ENCODE measurements around the gene SRD5A3. TPM values are rescaled to one million over a fixed set of nuclear protein-coding genes. Genes with fewer than 3 reads are reported as not detected.
"Not testable (repeated sequence)": the region's sequence is repeated elsewhere in the genome, so short reads cannot be mapped to it uniquely, and the experiment has no call there.

Gene SRD5A3
- polyA plus RNA-seq, 1 experiment, result 15.2 TPM

- Histone ChIP-seq H3K36me3 (ENCODE audit: control insufficient read depth, insufficient read depth, low read length) (peaks cover 3% of the 10 kb centered on the region; the same call in 1 of the 2 replicates), H3K4me3 (ENCODE audit: low read depth, low read length) (no peak overlapping the region), H3K27me3 (ENCODE audit: control insufficient read depth, insufficient read depth, low read length) (no peaks in the 10 kb centered on the region)
- ChIA-PET POLR2A (interaction anchor here (0.6 kb wide), 1 partner anchor 31 kb away, joined by 13 read pairs; no protein-coding TSS in a partner anchor), CTCF (interaction anchor here (2.0 kb wide), 1 partner anchor 9 kb away, joined by 4 read pairs; no protein-coding TSS in a partner anchor)
- no peak for DNase-seq (ENCODE audit: low read depth)
- TF ChIP-seq CTCF (IDR thresholded peaks at IDR 0.05; ENCODE audit: insufficient read depth, low read depth, low read length), result no peak
Measured at GRCh38 chr4:55358246-55358645, 12.2 kb downstream of the SRD5A3 start.

- H3K36me3 ChIP-seq (ENCODE audit: control insufficient read depth, insufficient read depth, low read length), result peaks cover 3% of the 10 kb centered on the region; the same call in 1 of the 2 replicates
- no peaks in the 10 kb centered on the region for H3K27me3 ChIP-seq (ENCODE audit: control insufficient read depth, insufficient read depth, low read length)
- POLR2A ChIA-PET, result interaction anchor here (0.6 kb wide), 1 partner anchor 31 kb away, joined by 13 read pairs; no protein-coding TSS in a partner anchor
- no peak for TF ChIP-seq CTCF (IDR thresholded peaks at IDR 0.05; ENCODE audit: insufficient read depth, low read depth, low read length)
- peak; percentile 87 for DNase-seq (ENCODE audit: low read depth)
- CTCF ChIA-PET, result interaction anchor here (1.0 to 2.0 kb wide), 2 partner anchors 10 to 14 kb away, joined by 3 to 4 read pairs; no protein-coding TSS in a partner anchor
- H3K4me3 ChIP-seq (ENCODE audit: low read depth, low read length), result no peak overlapping the region
Measured at GRCh38 chr4:55358668-55359067, 12.6 kb downstream of the SRD5A3 start.

GRCh38 chr4:55359397-55359916, 13.4 kb downstream of the SRD5A3 start:
- DNase-seq (ENCODE audit: low read depth), result no peak
- ChIA-PET CTCF (interaction anchor here (1.0 to 2.0 kb wide), 2 partner anchors 10 to 14 kb away, joined by 3 to 4 read pairs; no protein-coding TSS in a partner anchor), POLR2A (no interaction called here)
- Histone ChIP-seq H3K36me3 (ENCODE audit: control insufficient read depth, insufficient read depth, low read length) (peaks cover under 1% of the 10 kb centered on the region; the same call in 1 of the 2 replicates), H3K27me3 (ENCODE audit: control insufficient read depth, insufficient read depth, low read length) (no peaks in the 10 kb centered on the region), H3K4me3 (ENCODE audit: low read depth, low read length) (no peak overlapping the region)
- no peak for TF ChIP-seq CTCF (IDR thresholded peaks at IDR 0.05; ENCODE audit: insufficient read depth, low read depth, low read length)

GRCh38 chr4:55362938-55363337, 16.9 kb downstream of the SRD5A3 start:
- H3K4me3 ChIP-seq (ENCODE audit: low read depth, low read length); DNase-seq (ENCODE audit: low read depth); H3K36me3 ChIP-seq (ENCODE audit: control insufficient read depth, insufficient read depth, low read length); H3K27me3 ChIP-seq (ENCODE audit: control insufficient read depth, insufficient read depth, low read length): not testable (repeated sequence)
- ChIA-PET CTCF (interaction anchor here (0.6 to 1.9 kb wide), 2 partner anchors 16 to 121 kb away, joined by 3 to 5 read pairs; no protein-coding TSS in a partner anchor), POLR2A (interaction anchor here (0.6 kb wide), 1 partner anchor 288 kb away, joined by 5 read pairs; no protein-coding TSS in a partner anchor)

GRCh38 chr4:55363691-55364351, 17.8 kb downstream of the SRD5A3 start:
- POLR2A ChIA-PET, result no interaction called here
- no peak for DNase-seq (ENCODE audit: low read depth)
- CTCF ChIA-PET, result no interaction called here
- no peak for TF ChIP-seq CTCF (IDR thresholded peaks at IDR 0.05; ENCODE audit: insufficient read depth, low read depth, low read length)
- no peaks in the 10 kb centered on the region for H3K36me3 ChIP-seq (ENCODE audit: control insufficient read depth, insufficient read depth, low read length)
- H3K27me3 ChIP-seq (ENCODE audit: control insufficient read depth, insufficient read depth, low read length), result no peaks in the 10 kb centered on the region
- H3K4me3 ChIP-seq (ENCODE audit: low read depth, low read length), result no peak overlapping the region

Data from BJ (cell line).